ENCODE measurements around the gene PBOV1.

- TF ChIP-seq, protein P1, sequence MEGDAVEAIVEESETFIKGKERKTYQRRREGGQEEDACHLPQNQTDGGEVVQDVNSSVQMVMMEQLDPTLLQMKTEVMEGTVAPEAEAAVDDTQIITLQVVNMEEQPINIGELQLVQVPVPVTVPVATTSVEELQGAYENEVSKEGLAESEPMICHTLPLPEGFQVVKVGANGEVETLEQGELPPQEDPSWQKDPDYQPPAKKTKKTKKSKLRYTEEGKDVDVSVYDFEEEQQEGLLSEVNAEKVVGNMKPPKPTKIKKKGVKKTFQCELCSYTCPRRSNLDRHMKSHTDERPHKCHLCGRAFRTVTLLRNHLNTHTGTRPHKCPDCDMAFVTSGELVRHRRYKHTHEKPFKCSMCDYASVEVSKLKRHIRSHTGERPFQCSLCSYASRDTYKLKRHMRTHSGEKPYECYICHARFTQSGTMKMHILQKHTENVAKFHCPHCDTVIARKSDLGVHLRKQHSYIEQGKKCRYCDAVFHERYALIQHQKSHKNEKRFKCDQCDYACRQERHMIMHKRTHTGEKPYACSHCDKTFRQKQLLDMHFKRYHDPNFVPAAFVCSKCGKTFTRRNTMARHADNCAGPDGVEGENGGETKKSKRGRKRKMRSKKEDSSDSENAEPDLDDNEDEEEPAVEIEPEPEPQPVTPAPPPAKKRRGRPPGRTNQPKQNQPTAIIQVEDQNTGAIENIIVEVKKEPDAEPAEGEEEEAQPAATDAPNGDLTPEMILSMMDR (IDR thresholded peaks at IDR 0.05; ENCODE audit: insufficient read depth, low read length, poor library complexity, severe bottlenecking) = no peak
- no peak for TF ChIP-seq EZH2phosphoT487 (conservative IDR thresholded peaks at IDR 0.05; ENCODE audit: low read length)
Measured at GRCh38 chr6:138248878-138249277, 30.6 kb upstream of the PBOV1 start.
